Neural progenitor cell (in vitro differentiated cells): ENCODE measurements around the gene CTXND1.

Experiments used
- EZH2 ChIP-seq: fragments of 200-600 bp; sonication (generic); IDR thresholded peaks from 2 replicates; pipeline ENCODE4 v1.6.1; 2017; ENCODE audit warnings: antibody characterized with exemption, mild to moderate bottlenecking, moderate library complexity
- EZH2phosphoT487 ChIP-seq: fragments of 200-600 bp; sonication (generic); IDR thresholded peaks from 2 replicates; pipeline ENCODE4 v1.6.1; 2017; ENCODE audit warnings: antibody characterized with exemption
- TF ChIP-seq, protein P1 (sequence below): fragments of 200-600 bp; sonication (generic); IDR thresholded peaks from 2 replicates; pipeline ENCODE4 v1.5.1; 2017; ENCODE audit warnings: antibody characterized with exemption, mild to moderate bottlenecking

DNA sequence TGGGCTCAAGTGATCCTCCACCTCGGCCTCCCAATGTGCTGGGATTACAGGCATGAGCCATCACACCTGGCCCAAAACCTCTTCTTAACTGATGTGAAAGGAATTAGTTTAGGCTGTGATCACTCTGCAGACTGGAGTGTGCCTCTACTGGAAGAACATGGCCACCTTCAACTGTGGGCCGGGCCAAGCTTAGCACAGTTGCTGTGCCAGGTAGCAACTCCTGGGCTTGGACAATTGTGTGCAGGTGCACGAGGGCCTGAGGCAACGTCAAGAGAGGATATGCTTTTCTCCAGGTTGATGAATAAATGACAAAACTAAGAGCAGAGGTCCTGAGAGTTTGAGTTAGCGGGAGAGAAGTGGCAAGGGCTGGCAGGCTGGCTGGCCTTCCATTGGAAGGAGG, 92.7 kb downstream of the CTXND1 start:
- TF ChIP-seq, protein P1, sequence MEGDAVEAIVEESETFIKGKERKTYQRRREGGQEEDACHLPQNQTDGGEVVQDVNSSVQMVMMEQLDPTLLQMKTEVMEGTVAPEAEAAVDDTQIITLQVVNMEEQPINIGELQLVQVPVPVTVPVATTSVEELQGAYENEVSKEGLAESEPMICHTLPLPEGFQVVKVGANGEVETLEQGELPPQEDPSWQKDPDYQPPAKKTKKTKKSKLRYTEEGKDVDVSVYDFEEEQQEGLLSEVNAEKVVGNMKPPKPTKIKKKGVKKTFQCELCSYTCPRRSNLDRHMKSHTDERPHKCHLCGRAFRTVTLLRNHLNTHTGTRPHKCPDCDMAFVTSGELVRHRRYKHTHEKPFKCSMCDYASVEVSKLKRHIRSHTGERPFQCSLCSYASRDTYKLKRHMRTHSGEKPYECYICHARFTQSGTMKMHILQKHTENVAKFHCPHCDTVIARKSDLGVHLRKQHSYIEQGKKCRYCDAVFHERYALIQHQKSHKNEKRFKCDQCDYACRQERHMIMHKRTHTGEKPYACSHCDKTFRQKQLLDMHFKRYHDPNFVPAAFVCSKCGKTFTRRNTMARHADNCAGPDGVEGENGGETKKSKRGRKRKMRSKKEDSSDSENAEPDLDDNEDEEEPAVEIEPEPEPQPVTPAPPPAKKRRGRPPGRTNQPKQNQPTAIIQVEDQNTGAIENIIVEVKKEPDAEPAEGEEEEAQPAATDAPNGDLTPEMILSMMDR = no peak
- no peak for TF ChIP-seq EZH2
- no peak for TF ChIP-seq EZH2phosphoT487
